ENCODE data around the gene KCNK18.
"Not testable (repeated sequence)": the region's sequence is repeated elsewhere in the genome, so short reads cannot be mapped to it uniquely, and the experiment has no call there.

Gene KCNK18

GRCh38 chr10:117221156-117221711 lies 23.9 kb downstream of the KCNK18 start:
- DNase-seq (ENCODE audit: low read depth) = no peak

- DNase-seq (ENCODE audit: low read depth) = no peak
Measured at GRCh38 chr10:117222552-117222951, 25.3 kb downstream of the KCNK18 start.

GRCh38 chr10:117222976-117223692 lies 25.8 kb downstream of the KCNK18 start:
- DNase-seq (ENCODE audit: low read depth) = no peak

DNA sequence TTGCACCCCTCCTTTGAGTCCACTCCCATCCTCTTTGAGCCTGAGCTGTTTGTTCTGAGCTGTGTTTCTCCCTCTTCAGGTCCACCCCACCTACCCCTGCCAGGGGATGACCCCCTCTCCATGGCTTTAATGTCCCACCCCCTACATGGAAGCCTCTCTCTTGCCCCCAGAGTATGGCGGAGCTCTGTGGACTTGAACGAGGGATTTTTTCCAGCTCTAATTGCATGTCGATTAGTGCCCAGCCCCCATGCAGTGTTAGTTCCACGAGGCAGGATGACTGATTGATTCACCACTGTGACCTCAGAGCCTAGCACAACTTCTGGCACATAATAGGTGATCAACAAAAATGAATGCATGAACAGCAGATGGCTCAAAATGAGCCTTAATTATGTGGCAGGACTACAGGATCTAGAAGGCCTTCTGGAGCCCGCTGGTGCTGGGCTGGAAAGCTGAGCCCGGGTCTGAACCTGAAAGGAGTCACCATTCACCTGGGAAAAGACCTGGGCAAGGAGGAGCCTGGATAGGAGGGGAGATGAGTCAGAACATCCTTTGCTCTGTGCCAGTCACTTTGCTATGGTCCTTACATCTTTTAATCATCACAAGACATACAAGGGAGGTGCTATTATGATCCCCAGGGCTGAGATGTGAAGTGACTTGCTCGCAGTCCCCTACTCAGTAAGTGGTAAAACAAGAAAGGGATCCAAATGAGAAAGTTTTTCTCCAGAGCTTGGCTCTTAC lies 26.6 kb downstream of the KCNK18 start:
- DNase-seq (ENCODE audit: low read depth) = no peak

- no peak for DNase-seq (ENCODE audit: low read depth)
Measured at GRCh38 chr10:117224881-117225280, 27.6 kb downstream of the KCNK18 start.

- DNase-seq (ENCODE audit: low read depth) = no peak
Measured at GRCh38 chr10:117226813-117227451, 29.6 kb downstream of the KCNK18 start.

DNA sequence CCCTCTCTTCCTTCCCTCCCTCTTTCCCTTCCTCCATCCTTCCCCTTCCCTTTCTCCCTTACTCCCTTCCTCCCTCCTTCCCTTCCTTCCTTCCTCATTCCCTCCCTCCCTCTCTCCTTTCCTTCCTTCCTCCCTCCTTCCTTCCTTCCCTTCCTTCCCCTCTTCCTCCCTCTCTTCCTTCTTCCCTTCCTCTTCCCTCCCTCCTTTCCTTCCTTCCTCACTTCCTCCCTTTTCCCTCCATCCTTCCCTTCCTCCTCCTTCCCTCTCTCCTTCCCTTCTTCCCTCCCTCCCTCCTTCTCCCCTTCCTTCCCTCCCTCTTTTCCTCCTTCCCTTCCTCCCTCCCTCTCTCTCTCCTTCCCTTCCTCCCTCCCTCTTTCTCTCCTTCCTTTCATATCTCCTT lies 30.9 kb downstream of the KCNK18 start:
- no peak for DNase-seq (ENCODE audit: low read depth)

GRCh38 chr10:117230107-117230506 lies 32.8 kb downstream of the KCNK18 start:
- DNase-seq (ENCODE audit: low read depth) = not testable (repeated sequence)

DNA sequence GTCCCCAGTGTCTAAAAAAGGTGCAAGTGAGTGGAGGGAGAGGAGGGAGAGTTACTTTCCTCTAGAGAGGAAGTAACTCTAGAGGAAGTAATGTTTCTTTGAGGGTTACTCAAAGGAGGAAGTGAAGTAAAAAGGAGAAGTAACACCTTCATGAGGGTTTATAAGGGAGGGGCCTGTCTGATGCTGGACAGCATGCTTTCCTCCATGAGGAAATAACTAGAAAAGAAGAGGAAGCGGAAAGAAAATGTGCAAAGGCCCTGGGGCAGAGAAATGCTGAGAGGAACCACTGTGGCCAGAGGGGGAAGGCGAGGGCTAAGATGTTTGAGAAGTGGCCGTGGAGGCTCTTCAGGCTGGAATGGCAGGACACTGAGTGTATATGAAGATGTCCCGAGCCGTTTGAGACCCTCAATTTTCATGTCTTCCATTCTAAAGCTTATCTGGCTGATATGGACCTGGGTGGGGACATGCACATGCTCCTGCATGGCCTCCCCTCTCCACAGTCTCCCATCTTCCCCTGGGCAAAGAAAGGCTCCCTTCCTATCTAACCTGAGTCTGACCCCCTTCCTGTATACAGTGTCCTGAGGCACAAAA lies 40.2 kb downstream of the KCNK18 start:
- no peak for DNase-seq (ENCODE audit: low read depth)

DNA sequence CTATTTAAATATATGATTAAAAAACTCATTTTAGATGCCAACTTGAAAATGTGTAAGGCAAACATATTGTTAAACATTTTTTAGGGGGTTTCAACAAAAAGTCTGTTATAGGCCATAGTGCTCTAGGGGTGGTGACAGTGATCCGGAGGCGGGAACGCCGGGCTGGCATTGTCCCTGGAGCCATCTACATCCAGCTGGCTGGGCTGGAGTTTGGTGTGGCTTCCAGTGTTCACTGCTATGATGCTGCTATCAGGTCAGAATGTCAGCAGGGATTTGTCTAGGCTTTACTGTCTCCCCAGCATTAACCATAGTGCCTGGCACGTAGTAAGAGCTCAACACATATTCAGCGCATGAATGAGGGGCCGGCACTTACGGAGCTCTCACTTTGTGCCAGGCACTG lies 41.8 kb downstream of the KCNK18 start:
- no peak for DNase-seq (ENCODE audit: low read depth)

DNA sequence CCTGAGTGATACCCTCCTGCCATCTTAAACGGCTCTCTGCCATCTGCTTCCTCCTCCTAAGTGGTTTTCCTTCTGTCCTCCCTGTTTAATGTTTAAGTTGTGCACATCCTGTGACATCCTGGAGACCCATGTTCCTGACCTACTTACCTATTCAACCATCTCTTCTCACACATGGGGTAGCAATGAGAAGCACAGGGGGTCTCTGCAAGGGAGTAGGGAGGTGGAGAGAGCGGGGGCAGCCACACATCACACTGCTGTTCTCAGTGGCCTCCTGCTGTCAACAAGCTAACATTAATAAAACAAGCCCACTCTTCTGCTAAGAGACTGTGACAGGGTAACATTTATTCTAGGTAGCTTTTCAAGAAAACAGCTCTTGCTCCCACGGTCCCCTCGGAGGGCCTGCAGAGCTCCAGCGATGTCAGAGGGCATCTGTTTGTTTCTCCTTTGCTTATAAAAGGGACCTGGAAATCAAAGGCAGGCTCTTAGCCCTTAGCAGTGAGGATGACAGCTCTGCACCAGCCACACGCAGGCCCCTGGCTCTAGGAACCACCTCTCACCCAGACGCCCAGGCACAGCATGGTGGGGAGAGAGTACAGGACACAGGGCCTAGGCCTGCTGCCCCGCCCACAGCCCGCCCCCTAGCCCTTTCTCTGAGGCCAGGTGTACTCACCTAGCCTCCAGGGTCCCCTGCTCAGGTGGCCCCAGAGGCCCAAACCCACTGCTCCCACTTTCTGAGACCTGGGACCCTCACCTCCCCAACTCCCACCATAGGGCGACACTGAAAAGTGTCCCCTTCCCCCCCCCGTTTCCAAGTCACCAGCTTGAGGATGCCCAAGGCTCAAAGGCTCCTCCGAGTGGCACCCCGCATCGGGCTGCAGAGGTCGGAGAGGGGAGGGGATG lies 42.7 kb downstream of the KCNK18 start:
- DNase-seq (ENCODE audit: low read depth) = no peak

- no peak for DNase-seq (ENCODE audit: low read depth)
Measured at GRCh38 chr10:117240621-117241529, 43.6 kb downstream of the KCNK18 start, which contains the start of gene SLC18A2. TSS of gene SLC18A2 (plus strand) at chr10:117241114. CDS start at chr10:117241694, 580 bp downstream.

GRCh38 chr10:117241541-117242462 lies 44.5 kb downstream of the KCNK18 start:
- DNase-seq (ENCODE audit: low read depth) = no peak

DNA sequence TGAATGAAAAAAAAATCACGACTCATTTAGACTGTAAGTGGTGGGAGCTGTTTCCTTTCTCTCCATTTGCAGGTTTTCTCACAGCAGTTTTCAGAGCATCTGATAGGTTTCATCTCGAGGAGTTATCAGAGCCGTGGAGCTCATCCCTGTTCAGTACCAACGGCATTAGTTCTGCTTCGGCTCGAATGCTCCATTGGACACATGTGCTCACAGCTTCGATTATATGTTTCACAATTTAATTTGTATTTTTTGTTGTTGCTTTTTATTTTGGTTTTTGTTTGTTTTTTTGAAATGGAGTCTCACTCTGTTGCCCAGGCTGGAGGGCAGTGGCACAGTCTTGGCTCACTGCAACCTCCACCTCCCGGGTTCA lies 45.2 kb downstream of the KCNK18 start:
- DNase-seq (ENCODE audit: low read depth) = no peak

DNA sequence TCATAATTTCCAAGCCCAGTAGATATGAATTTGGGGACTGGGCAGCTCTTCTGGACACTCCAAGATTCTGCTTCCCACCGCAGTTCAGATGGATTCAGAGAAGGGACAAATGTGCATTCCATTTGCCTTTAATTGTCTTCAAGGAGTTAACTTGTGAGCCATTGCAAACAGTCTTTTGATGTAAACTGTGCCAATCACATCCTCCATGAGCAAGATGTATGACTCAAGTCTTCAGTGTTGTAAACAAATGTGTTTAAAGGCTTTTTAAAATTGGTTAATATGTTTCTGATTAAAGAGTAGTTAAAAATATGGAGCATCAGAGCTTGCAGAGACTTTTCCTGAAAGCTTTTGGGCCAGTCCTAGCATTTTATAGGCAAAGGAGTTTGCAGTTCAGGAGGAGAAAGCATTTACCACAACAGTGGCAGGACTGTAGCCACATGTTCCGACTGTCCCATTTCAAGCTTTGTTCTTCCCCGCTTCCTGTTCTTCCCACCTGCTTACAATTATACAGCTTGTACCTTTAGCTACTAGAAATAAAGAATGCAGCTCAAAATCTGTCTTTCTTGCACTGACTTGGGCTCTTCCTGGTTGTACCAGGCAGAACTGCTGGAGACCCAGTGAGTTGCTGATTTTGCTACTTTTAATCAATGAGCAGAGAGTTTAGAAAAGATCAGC lies 49.8 kb downstream of the KCNK18 start:
- no peak for DNase-seq (ENCODE audit: low read depth)

DNA sequence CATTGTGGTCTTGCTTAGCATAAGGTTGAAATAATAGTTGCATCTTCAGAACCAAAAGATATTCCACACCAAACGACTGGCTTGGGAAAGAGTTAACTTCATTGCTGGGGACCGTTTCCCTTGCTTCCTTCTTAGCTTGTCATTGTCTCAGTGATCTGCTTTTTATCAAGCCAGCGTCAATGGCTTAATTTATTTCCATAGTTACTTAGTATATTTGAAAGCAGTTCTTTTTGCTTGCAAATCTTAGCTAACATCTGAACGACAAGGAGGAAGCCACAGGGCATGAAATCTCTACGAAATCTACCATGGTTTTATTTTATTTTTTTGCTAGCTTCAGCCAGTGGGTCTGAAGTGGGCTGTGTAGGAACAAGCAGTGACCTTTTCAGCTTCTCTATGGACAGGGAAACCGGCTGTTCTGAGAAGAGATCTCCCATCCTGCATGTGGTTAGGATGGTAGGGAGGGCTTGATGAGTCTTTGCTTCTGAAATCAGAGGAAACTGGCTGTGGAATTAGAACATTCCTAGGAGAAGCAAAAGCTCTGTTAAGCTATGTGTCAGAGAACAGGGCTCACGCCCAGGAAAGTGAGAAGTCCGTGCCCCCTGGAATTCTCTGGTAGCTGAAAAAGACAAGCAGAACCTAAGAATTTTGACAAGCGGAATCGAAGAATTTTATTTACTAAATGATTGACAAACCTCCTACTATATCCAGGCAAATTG lies 51.6 kb downstream of the KCNK18 start:
- no peak for DNase-seq (ENCODE audit: low read depth)

GRCh38 chr10:117249493-117250093 lies 52.3 kb downstream of the KCNK18 start:
- DNase-seq (ENCODE audit: low read depth) = no peak

Measured in T follicular helper cell (primary cell).